ENCODE data around the gene NENF. TPM values are rescaled to one million over a fixed set of nuclear protein-coding genes. Genes with fewer than 3 reads are reported as not detected.

Gene NENF
- total and polyA plus RNA-seq, 2 donors (not counting 1 experiment from before 2014, with no cell fraction given): 33.3 to 58.1 TPM

- DNase-seq (ENCODE audit: low read depth in 2 of 2): no peak
- Histone ChIP-seq H3K27ac (ENCODE audit: insufficient read depth, low read length) (no peak overlapping the region), H3K9ac (ENCODE audit: insufficient read depth, low read length) (no peak overlapping the region), H3K79me2 (ENCODE audit: control insufficient read depth, insufficient read depth, low read length) (no peaks in the 10 kb centered on the region), H3K4me3 (replicated peaks in 1 of 4; ENCODE audit: control extremely low read depth in 1 of 4, insufficient read depth in 1 of 4, low read depth in 3 of 4, low read length in 4 of 4) (no peak overlapping the region), H3K4me2 (ENCODE audit: extremely low read depth, insufficient read depth, low read length) (no peak overlapping the region), H3K27me3 (ENCODE audit: control insufficient read depth, insufficient read depth, low read length) (peaks cover 2% of the 10 kb centered on the region), H3K36me3 (ENCODE audit: control insufficient read depth, insufficient read depth, low read length) (no peaks in the 10 kb centered on the region), H2AFZ (ENCODE audit: low read length) (no peak overlapping the region), H4K20me1 (ENCODE audit: control insufficient read depth, extremely low read depth, insufficient read depth, low read length) (no peaks in the 10 kb centered on the region), H3K9me3 (ENCODE audit: control insufficient read depth, insufficient read depth, low read depth, low read length) (no peaks in the 10 kb centered on the region), H3K4me1 (ENCODE audit: control insufficient read depth, extremely low read depth, insufficient read depth, low read length) (no peaks in the 10 kb centered on the region)
- no peak for TF ChIP-seq CTCF (conservative IDR thresholded peaks at IDR 0.05 in 1 of 2, IDR thresholded peaks at IDR 0.05 in 1 of 2; ENCODE audit: low read depth in 1 of 2, low read length in 2 of 2)
- no peak for TF ChIP-seq EZH2 (IDR thresholded peaks at IDR 0.05; ENCODE audit: low read length, missing control alignments)
Observed at GRCh38 chr1:212461916-212462660, 29.4 kb downstream of the NENF start.

DNA sequence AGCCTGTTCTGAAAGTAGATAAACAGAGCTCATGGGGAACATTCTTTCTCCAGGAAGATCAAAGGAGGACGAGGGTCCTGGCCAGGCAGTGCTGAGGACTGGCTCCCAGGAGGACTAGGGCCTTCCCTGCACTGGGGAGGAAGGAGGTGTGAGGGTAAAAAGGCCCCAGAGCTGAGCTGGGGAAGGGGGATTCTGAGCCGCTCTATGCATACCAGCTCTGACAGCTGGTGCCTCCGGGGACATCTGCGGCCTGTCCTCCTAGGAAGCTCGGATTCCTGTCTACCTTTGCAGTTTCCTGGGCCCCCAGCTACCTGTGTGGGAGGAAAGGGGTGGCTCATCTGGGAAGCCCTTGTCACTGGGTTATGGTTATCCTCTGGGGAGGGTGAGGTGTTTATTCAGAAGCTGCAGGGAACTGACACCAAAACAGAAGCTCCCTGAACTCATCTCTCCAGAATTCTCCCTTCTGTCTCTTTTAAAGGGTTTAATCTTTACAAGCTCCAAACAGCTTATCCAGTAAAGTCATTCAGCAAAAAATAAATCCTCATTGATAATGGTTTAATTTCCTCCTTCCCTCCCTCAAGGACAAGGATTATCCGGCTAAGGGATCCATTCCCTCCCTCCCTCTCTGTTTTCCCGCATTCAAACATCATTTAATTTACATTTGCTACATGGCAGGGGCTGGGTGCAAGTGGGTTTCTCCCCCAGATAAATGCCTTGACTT is 31.0 kb downstream of the NENF start:
- Histone ChIP-seq H3K4me2 (ENCODE audit: extremely low read depth, insufficient read depth, low read length) (no peak overlapping the region), H2AFZ (ENCODE audit: low read length) (no peak overlapping the region), H3K4me3 (replicated peaks in 1 of 4; ENCODE audit: control extremely low read depth in 1 of 4, insufficient read depth in 1 of 4, low read depth in 3 of 4, low read length in 4 of 4) (no peak overlapping the region), H3K9ac (ENCODE audit: insufficient read depth, low read length) (no peak overlapping the region), H3K79me2 (ENCODE audit: control insufficient read depth, insufficient read depth, low read length) (no peaks in the 10 kb centered on the region), H3K4me1 (ENCODE audit: control insufficient read depth, extremely low read depth, insufficient read depth, low read length) (no peaks in the 10 kb centered on the region), H3K27me3 (ENCODE audit: control insufficient read depth, insufficient read depth, low read length) (peaks cover 2% of the 10 kb centered on the region), H3K27ac (ENCODE audit: insufficient read depth, low read length) (no peak overlapping the region), H3K36me3 (ENCODE audit: control insufficient read depth, insufficient read depth, low read length) (no peaks in the 10 kb centered on the region), H3K9me3 (ENCODE audit: control insufficient read depth, insufficient read depth, low read depth, low read length) (no peaks in the 10 kb centered on the region), H4K20me1 (ENCODE audit: control insufficient read depth, extremely low read depth, insufficient read depth, low read length) (no peaks in the 10 kb centered on the region)
- TF ChIP-seq EZH2 (IDR thresholded peaks at IDR 0.05; ENCODE audit: low read length, missing control alignments) (no peak), CTCF (conservative IDR thresholded peaks at IDR 0.05 in 1 of 2, IDR thresholded peaks at IDR 0.05 in 1 of 2; ENCODE audit: low read depth in 1 of 2, low read length in 2 of 2) (no peak)
- DNase-seq (ENCODE audit: low read depth in 2 of 2): no peak

DNA sequence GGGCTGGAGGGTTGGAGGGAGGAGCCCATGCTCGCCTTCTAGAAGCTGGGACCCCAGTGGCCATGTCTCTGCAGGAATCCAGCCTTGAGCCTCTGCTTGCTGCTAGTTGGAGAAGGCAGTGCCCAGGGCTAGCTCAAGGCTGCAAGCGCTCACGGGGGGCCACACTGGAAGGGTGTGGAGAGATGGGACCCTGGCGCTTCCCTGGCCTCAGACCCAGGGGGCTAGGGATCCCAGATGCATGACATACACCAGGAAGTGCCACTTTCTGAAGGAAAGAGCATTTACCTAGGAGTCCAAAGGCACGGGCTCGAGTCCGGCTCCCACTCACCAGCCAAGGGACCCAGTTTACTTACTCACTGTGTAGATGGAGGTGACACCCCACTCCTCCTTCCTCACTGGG is 32.6 kb downstream of the NENF start:
- no peak overlapping the region for H3K4me3 ChIP-seq (replicated peaks in 1 of 4; ENCODE audit: control extremely low read depth in 1 of 4, insufficient read depth in 1 of 4, low read depth in 3 of 4, low read length in 4 of 4)
- H2AFZ ChIP-seq (ENCODE audit: low read length): no peak overlapping the region
- H3K79me2 ChIP-seq (ENCODE audit: control insufficient read depth, insufficient read depth, low read length): no peaks in the 10 kb centered on the region
- TF ChIP-seq CTCF (conservative IDR thresholded peaks at IDR 0.05 in 1 of 2, IDR thresholded peaks at IDR 0.05 in 1 of 2; ENCODE audit: low read depth in 1 of 2, low read length in 2 of 2) (no peak), EZH2 (IDR thresholded peaks at IDR 0.05; ENCODE audit: low read length, missing control alignments) (no peak)
- H3K9ac ChIP-seq (ENCODE audit: insufficient read depth, low read length): no peak overlapping the region
- no peaks in the 10 kb centered on the region for H3K9me3 ChIP-seq (ENCODE audit: control insufficient read depth, insufficient read depth, low read depth, low read length)
- peaks cover 2% of the 10 kb centered on the region for H3K27me3 ChIP-seq (ENCODE audit: control insufficient read depth, insufficient read depth, low read length)
- peaks cover 4% of the 10 kb centered on the region for H3K4me1 ChIP-seq (ENCODE audit: control insufficient read depth, extremely low read depth, insufficient read depth, low read length)
- H3K27ac ChIP-seq (ENCODE audit: insufficient read depth, low read length): no peak overlapping the region
- H3K36me3 ChIP-seq (ENCODE audit: control insufficient read depth, insufficient read depth, low read length): no peaks in the 10 kb centered on the region
- H4K20me1 ChIP-seq (ENCODE audit: control insufficient read depth, extremely low read depth, insufficient read depth, low read length): no peaks in the 10 kb centered on the region
- H3K4me2 ChIP-seq (ENCODE audit: extremely low read depth, insufficient read depth, low read length): no peak overlapping the region
- DNase-seq (ENCODE audit: low read depth in 2 of 2): no peak
